H1 (cell line): ENCODE data around the gene MBD5. TPM values are rescaled to one million over a fixed set of nuclear protein-coding genes. Genes with fewer than 3 reads are reported as not detected.

Experiments used
- ATF3 ChIP-seq: IDR thresholded peaks from 2 replicates; pipeline ENCODE4 v1.6.1; 2011; ENCODE audit warnings: low read depth, mild to moderate bottlenecking, low read length; ENCODE audit not compliant: insufficient read depth
- BRCA1 ChIP-seq: IDR thresholded peaks from 2 replicates; pipeline ENCODE4 v1.6.1; 2012; ENCODE audit warnings: low read depth, low read length, improper control_type of control experiment
- EGR1 ChIP-seq: IDR thresholded peaks from 2 replicates; pipeline ENCODE4 v1.6.1; 2011; ENCODE audit warnings: low read depth, low read length, borderline replicate concordance
- POLR2A ChIP-seq, 2 experiments: IDR thresholded peaks; 1 replicate in 1 of 2; 2 replicates in 1 of 2; pipeline ENCODE4 v1.6.1; 2011; ENCODE audit warnings: low read depth in 2 of 2, low read length in 2 of 2, mild to moderate bottlenecking in 2 of 2; ENCODE audit errors: control extremely low read depth in 1 of 2
- RNF2 ChIP-seq: fragments of 200-900, 300-1000 bp; sonication (generic); IDR thresholded peaks from 2 replicates; pipeline ENCODE4 v1.7.1; 2016; ENCODE audit warnings: borderline replicate concordance, low read depth, mild to moderate bottlenecking, antibody characterized with exemption, low read length; ENCODE audit not compliant: poor library complexity, severe bottlenecking; ENCODE audit errors: missing control alignments
- polyA plus RNA-seq, 7 experiments: library from polyadenylated mRNA; depleted of rRNA in 3 of 7; stranded (reverse) in 5 of 7; unstranded in 2 of 7; fragments of >200 nt in 5 of 7; fragments of 200-250 nt in 2 of 7; gene quantifications; 1 replicate in 5 of 7; 2 replicates in 1 of 7; 4 replicates in 1 of 7; pipeline versions ENCODE4 v1.2.1 to v1.2.3, GENCODE V29; 2011 to 2013; ENCODE audit warnings: missing spikeins in 2 of 7, mixed read lengths in 2 of 7
- total RNA-seq: library from RNA; stranded (reverse); fragmentation: NEBNext Ultra II Directional; extraction: Animal tissue kit (Norgen Biotek cat#: 25700); gene quantifications from 2 replicates; pipeline ENCODE4 v1.2.1, GENCODE V29; 2021
- TF ChIP-seq, protein P1 (sequence below): IDR thresholded peaks from 2 replicates; pipeline ENCODE4 v1.6.1; 2012; ENCODE audit warnings: inconsistent platforms

The MBD5 gene
- total and polyA plus RNA-seq, 2 of the 8 experiments (the other 6 are each of a cell fraction or from before 2014, with no cell fraction given), result 9.7 to 29.4 TPM

GRCh38 chr2:148483665-148484064 is 462.8 kb downstream of the MBD5 start (continued):
- TF ChIP-seq ATF3, result no peak
- no peak for TF ChIP-seq POLR2A (IDR thresholded peaks at IDR 0.05; ENCODE audit: control extremely low read depth in 1 of 2, low read depth in 2 of 2, low read length in 2 of 2)
- TF ChIP-seq BRCA1, result no peak
- TF ChIP-seq, protein P1, sequence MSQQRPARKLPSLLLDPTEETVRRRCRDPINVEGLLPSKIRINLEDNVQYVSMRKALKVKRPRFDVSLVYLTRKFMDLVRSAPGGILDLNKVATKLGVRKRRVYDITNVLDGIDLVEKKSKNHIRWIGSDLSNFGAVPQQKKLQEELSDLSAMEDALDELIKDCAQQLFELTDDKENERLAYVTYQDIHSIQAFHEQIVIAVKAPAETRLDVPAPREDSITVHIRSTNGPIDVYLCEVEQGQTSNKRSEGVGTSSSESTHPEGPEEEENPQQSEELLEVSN, result no peak
- no peak for TF ChIP-seq RNF2
- TF ChIP-seq EGR1, result no peak
